Peyer's patch (tissue), 4 donors: ENCODE measurements around the gene CYTH3.

ENCODE experiments used
- CTCF ChIP-seq, 6 experiments: fragments of 450-650 bp in 4 of 6; fragments of 200-600 bp in 2 of 6; sonication (generic) in 1 of 6; IDR thresholded peaks; one replicate each; pipeline ENCODE4 v1.5.1; 2017 to 2019; ENCODE audit warnings: antibody characterized with exemption in 6 of 6, mild to moderate bottlenecking in 3 of 6, moderate library complexity in 1 of 6
- POLR2A ChIP-seq, 2 donors: fragments of 450-650 bp; IDR thresholded peaks; one replicate each; pipeline ENCODE4 v1.5.1; 2017; ENCODE audit warnings: antibody characterized with exemption in 2 of 2, mild to moderate bottlenecking in 2 of 2, moderate library complexity in 2 of 2

- TF ChIP-seq CTCF (IDR thresholded peaks at IDR 0.05) (no peak), POLR2A (IDR thresholded peaks at IDR 0.05) (no peak)
Observed at GRCh38 chr7:6167004-6167551, 105.3 kb downstream of the CYTH3 start.
